ENCODE results near the gene VPREB3. TPM values are rescaled to one million over a fixed set of nuclear protein-coding genes. Genes with fewer than 3 reads are reported as not detected.

Gene VPREB3, protein sequence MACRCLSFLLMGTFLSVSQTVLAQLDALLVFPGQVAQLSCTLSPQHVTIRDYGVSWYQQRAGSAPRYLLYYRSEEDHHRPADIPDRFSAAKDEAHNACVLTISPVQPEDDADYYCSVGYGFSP
- total RNA-seq (73.0 and 92.7 TPM in 2 replicates), polyA plus RNA-seq (402 and 461 TPM in 2 replicates), polyA minus RNA-seq (167 and 218 TPM in 2 replicates)
- 256 TPM for total RNA-seq (2013)

DNA sequence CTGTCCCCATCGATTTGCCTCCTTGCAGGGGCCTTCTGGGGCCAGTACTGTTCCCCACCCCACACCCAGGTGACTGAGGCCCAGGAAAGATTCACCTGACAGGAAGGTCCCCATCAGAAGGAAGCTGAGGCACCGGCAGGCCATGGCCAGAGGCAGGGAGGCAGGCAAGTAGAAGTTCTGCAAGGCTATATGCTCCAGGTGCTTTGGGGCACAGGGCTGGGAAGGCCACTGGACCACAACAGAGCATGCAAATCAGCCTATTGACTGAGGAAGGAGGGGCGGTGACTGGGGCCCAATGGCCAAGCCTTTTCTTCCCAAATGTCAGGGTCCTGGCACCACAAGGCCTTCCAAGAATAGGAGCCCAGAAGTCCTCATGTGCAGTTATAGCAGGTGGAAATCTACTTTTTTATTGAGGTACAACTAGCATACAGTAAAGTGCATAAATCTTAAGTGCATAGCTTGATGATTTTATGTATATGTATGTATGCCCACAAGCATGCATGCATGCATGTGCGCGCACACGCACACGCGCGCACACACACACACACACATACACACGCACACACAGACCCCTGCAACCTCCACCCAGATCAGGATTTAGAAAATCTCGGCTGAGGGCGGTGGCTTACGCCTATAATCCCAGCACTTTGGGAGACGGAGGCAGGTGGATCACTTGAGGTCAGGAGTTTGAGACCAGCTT lies at the start of gene VPREB3:
TSS of gene VPREB3 (minus strand) at position 206 of the 700 bp plus-strand sequence. CDS start at position 144, 62 bp downstream.
- H3K27me3 Mint-ChIP-seq, result no peaks in the 10 kb centered on the region
- Histone ChIP-seq H2AFZ (ENCODE audit: insufficient read depth, low read depth, low read length, poor library complexity, severe bottlenecking) (no peak within 1 kb of the TSS), H3K9me3 (ENCODE audit: control extremely low read depth in 1 of 3, control insufficient read depth in 2 of 3, insufficient read depth in 1 of 3, low read length in 2 of 3) (peaks cover 0 to 4% (median 0%) of the 10 kb centered on the region in 3 donors), H3K4me3 (ENCODE audit: control extremely low read depth in 1 of 5, extremely low read depth in 1 of 5, insufficient read depth in 1 of 5, low read depth in 2 of 5, low read length in 4 of 5) (peak within 1 kb of the TSS; percentile 53 to 88 (median 83)), H3K4me1 (ENCODE audit: control insufficient read depth in 2 of 2, insufficient read depth in 2 of 2, low read length in 2 of 2) (peaks cover 30 to 67% of the 10 kb centered on the region in 2 donors), H3K27ac (ENCODE audit: low read length in 2 of 2) (peak within 1 kb of the TSS; percentile 85 to 98), H3K27me3 (replicated peaks in 1 of 4; ENCODE audit: control extremely low read depth in 1 of 4, control insufficient read depth in 3 of 4, insufficient read depth in 4 of 4, low read length in 3 of 4) (no peaks in the 10 kb centered on the region), H3K79me2 (ENCODE audit: control insufficient read depth, insufficient read depth, low read length) (peaks cover 28% of the 10 kb centered on the region), H3K36me3 (replicated peaks in 1 of 2; ENCODE audit: control extremely low read depth in 1 of 2, control insufficient read depth in 1 of 2, extremely low read depth in 1 of 2, insufficient read depth in 2 of 2, low read length in 1 of 2) (peaks cover 0 to 2% of the 10 kb centered on the region in 2 experiments), H3K4me2 (replicated peaks; ENCODE audit: low read depth, low read length, poor library complexity, severe bottlenecking) (peak within 1 kb of the TSS; percentile 97), H4K20me1 (ENCODE audit: control insufficient read depth, insufficient read depth, low read length, poor library complexity, severe bottlenecking) (no peaks in the 10 kb centered on the region), H3K9ac (ENCODE audit: low read length) (peak within 1 kb of the TSS; percentile 89)
- ChIA-PET CTCF (interaction anchor here (0.8 to 13.0 kb wide), 7 partner anchors 13 to 103 kb away, joined by 3 to 188 read pairs (median 8); partner anchors contain the start of genes C22orf15, CHCHD10, MMP11 and SLC2A11), POLR2A (interaction anchor here (1.4 to 8.1 kb wide), 3 partner anchors 13 to 33 kb away, joined by 3 to 174 read pairs (median 29); partner anchors contain the start of genes C22orf15, CHCHD10, MMP11 and SMARCB1)
- WGBS (ENCODE audit: insufficient coverage), result 3% methylated on average over 3 of the region's 14 CpGs
- H3K27ac Mint-ChIP-seq, result peak within 1 kb of the TSS; percentile 99
- DNase-seq (peak; percentile 68), ATAC-seq (ENCODE audit: low read depth) (no peak)
- no peaks in the 10 kb centered on the region for H3K9me3 Mint-ChIP-seq (ENCODE audit: insufficient read depth)
- peaks cover 60% of the 10 kb centered on the region for H3K4me1 Mint-ChIP-seq
- intact Hi-C loops (cut with micrococcal nuclease), result no loop called here
- no peak for TF ChIP-seq EZH2 (IDR thresholded peaks at IDR 0.05; ENCODE audit: borderline replicate concordance, insufficient read depth, low read depth, low read length, poor library complexity, severe bottlenecking)
- TF ChIP-seq, protein P1, sequence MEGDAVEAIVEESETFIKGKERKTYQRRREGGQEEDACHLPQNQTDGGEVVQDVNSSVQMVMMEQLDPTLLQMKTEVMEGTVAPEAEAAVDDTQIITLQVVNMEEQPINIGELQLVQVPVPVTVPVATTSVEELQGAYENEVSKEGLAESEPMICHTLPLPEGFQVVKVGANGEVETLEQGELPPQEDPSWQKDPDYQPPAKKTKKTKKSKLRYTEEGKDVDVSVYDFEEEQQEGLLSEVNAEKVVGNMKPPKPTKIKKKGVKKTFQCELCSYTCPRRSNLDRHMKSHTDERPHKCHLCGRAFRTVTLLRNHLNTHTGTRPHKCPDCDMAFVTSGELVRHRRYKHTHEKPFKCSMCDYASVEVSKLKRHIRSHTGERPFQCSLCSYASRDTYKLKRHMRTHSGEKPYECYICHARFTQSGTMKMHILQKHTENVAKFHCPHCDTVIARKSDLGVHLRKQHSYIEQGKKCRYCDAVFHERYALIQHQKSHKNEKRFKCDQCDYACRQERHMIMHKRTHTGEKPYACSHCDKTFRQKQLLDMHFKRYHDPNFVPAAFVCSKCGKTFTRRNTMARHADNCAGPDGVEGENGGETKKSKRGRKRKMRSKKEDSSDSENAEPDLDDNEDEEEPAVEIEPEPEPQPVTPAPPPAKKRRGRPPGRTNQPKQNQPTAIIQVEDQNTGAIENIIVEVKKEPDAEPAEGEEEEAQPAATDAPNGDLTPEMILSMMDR (IDR thresholded peaks at IDR 0.05), result no peak
- H3K4me3 Mint-ChIP-seq, result peak within 1 kb of the TSS; percentile 93

All from B cell (primary cell).